Mesendoderm (in vitro differentiated cells): ENCODE measurements around the gene CIT.

ENCODE experiments used
- DNase-seq: peaks from one replicate; pipeline ENCODE4 v3.0.0; 2013
- H2AK5ac ChIP-seq: 2 replicates; pipeline ENCODE4 v1.6.1; 2013; ENCODE audit warnings: low read length, inconsistent platforms
- H2BK120ac ChIP-seq: 2 replicates; pipeline ENCODE4 v1.6.1; 2013; ENCODE audit warnings: low read depth, mild to moderate bottlenecking, low read length, moderate library complexity, mixed read lengths
- H2BK15ac ChIP-seq: replicated peaks from 2 replicates; pipeline ENCODE4 v1.6.1; 2013; ENCODE audit warnings: low read depth, mild to moderate bottlenecking, moderate library complexity
- H2BK5ac ChIP-seq: 2 replicates; pipeline ENCODE4 v1.6.1; 2013; ENCODE audit warnings: low read length, inconsistent platforms
- H3K18ac ChIP-seq: 2 replicates; pipeline ENCODE4 v1.6.1; 2013; ENCODE audit warnings: mild to moderate bottlenecking, low read length, mixed read lengths
- H3K23ac ChIP-seq: one replicate; pipeline ENCODE4 v1.6.1; 2013; ENCODE audit warnings: low read length
- H3K27ac ChIP-seq: 2 replicates; pipeline ENCODE4 v1.5.1; 2013; ENCODE audit warnings: low read depth, mild to moderate bottlenecking, inconsistent platforms, low read length, moderate library complexity
- H3K27me3 ChIP-seq: 2 replicates; pipeline ENCODE4 v1.6.1; 2013; ENCODE audit warnings: low read length, control low read depth, mild to moderate bottlenecking, inconsistent platforms; ENCODE audit not compliant: insufficient read depth, poor library complexity
- H3K36me3 ChIP-seq: 2 replicates; pipeline ENCODE4 v1.6.1; 2013; ENCODE audit warnings: low read length, inconsistent platforms; ENCODE audit not compliant: control insufficient read depth, insufficient read depth
- H3K4ac ChIP-seq: one replicate; pipeline ENCODE4 v1.6.1; 2013; ENCODE audit warnings: low read depth, mild to moderate bottlenecking, low read length, moderate library complexity
- H3K4me1 ChIP-seq: 2 replicates; pipeline ENCODE4 v1.6.1; 2013; ENCODE audit warnings: low read depth, low read length, inconsistent platforms; ENCODE audit not compliant: control insufficient read depth
- H3K4me2 ChIP-seq: 2 replicates; pipeline ENCODE4 v1.6.1; 2013; ENCODE audit warnings: low read length
- H3K4me3 ChIP-seq: 2 replicates; pipeline ENCODE4 v1.5.1; 2013; ENCODE audit warnings: mild to moderate bottlenecking, low read length
- H3K56ac ChIP-seq: one replicate; pipeline ENCODE4 v1.6.1; 2013; ENCODE audit warnings: low read length
- H3K79me1 ChIP-seq: 2 replicates; pipeline ENCODE4 v1.6.1; 2013; ENCODE audit warnings: low read length, inconsistent platforms
- H3K79me2 ChIP-seq: 2 replicates; pipeline ENCODE4 v1.6.1; 2013; ENCODE audit warnings: mild to moderate bottlenecking, low read length; ENCODE audit not compliant: control insufficient read depth, insufficient read depth
- H3K9ac ChIP-seq: 2 replicates; pipeline ENCODE4 v1.6.1; 2013; ENCODE audit warnings: low read length, inconsistent platforms
- H4K5ac ChIP-seq: one replicate; pipeline ENCODE4 v1.6.1; 2013; ENCODE audit warnings: low read length
- H4K8ac ChIP-seq: one replicate; pipeline ENCODE4 v1.6.1; 2013; ENCODE audit warnings: low read depth, mild to moderate bottlenecking, control low read depth, low read length, moderate library complexity
- WGBS: extraction: QIAGEN DNeasy Blood & Tissue Kit; methylation state at CpG from one replicate; pipeline ENCODE4 v1.1.7; 2013; ENCODE audit warnings: low lambda C conversion rate, missing lambda C conversion rate; ENCODE audit not compliant: insufficient coverage; ENCODE audit errors: extremely low coverage; 5-methylcytosine and 5-hydroxymethylcytosine counted together

Gene CIT

GRCh38 chr12:119718141-119718540 lies 159.0 kb downstream of the CIT start:
- Histone ChIP-seq H2BK15ac (no peak overlapping the region), H3K4me3 (no peak overlapping the region), H3K4me1 (no peaks in the 10 kb centered on the region), H3K23ac (no peak overlapping the region), H3K27me3 (no peaks in the 10 kb centered on the region), H2AK5ac (no peak overlapping the region), H3K79me1 (no peaks in the 10 kb centered on the region), H3K36me3 (peaks cover 4% of the 10 kb centered on the region), H3K9ac (no peak overlapping the region), H2BK5ac (no peak overlapping the region), H2BK120ac (no peak overlapping the region), H4K5ac (no peak overlapping the region), H3K4me2 (no peak overlapping the region), H3K79me2 (no peaks in the 10 kb centered on the region), H3K56ac (no peak overlapping the region), H3K4ac (no peak overlapping the region), H3K18ac (no peak overlapping the region), H3K27ac (no peak overlapping the region), H4K8ac (no peak overlapping the region)
- WGBS: no CpG with 5 or more reads among the region's 17 CpGs
- DNase-seq: no peak

GRCh38 chr12:119715268-119715620 lies 161.9 kb downstream of the CIT start:
- no peak for DNase-seq
- Histone ChIP-seq H3K27me3 (no peaks in the 10 kb centered on the region), H3K4me2 (no peak overlapping the region), H2BK15ac (no peak overlapping the region), H4K8ac (no peak overlapping the region), H3K4ac (no peak overlapping the region), H3K9ac (no peak overlapping the region), H4K5ac (no peak overlapping the region), H3K79me2 (no peaks in the 10 kb centered on the region), H2BK5ac (no peak overlapping the region), H2AK5ac (no peak overlapping the region), H3K4me1 (no peaks in the 10 kb centered on the region), H3K79me1 (no peaks in the 10 kb centered on the region), H3K23ac (no peak overlapping the region), H3K4me3 (no peak overlapping the region), H3K27ac (no peak overlapping the region), H2BK120ac (no peak overlapping the region), H3K18ac (no peak overlapping the region), H3K56ac (no peak overlapping the region), H3K36me3 (peaks cover 10% of the 10 kb centered on the region)
- no CpG with 5 or more reads among the region's 3 CpGs for WGBS

GRCh38 chr12:119714614-119715267 lies 162.4 kb downstream of the CIT start:
- Histone ChIP-seq H3K56ac (no peak overlapping the region), H4K8ac (no peak overlapping the region), H4K5ac (no peak overlapping the region), H3K4me3 (no peak overlapping the region), H3K9ac (no peak overlapping the region), H3K27me3 (no peaks in the 10 kb centered on the region), H3K79me2 (no peaks in the 10 kb centered on the region), H3K23ac (no peak overlapping the region), H3K27ac (no peak overlapping the region), H2BK15ac (no peak overlapping the region), H3K36me3 (peaks cover 10% of the 10 kb centered on the region), H2BK120ac (no peak overlapping the region), H2BK5ac (no peak overlapping the region), H3K18ac (no peak overlapping the region), H3K4me2 (no peak overlapping the region), H3K4me1 (no peaks in the 10 kb centered on the region), H2AK5ac (no peak overlapping the region), H3K4ac (no peak overlapping the region), H3K79me1 (no peaks in the 10 kb centered on the region)
- no CpG with 5 or more reads among the region's 4 CpGs for WGBS
- DNase-seq: no peak

- H3K23ac ChIP-seq: no peak overlapping the region
- peaks cover 9% of the 10 kb centered on the region for H3K36me3 ChIP-seq
- no peak overlapping the region for H4K5ac ChIP-seq
- H3K27me3 ChIP-seq: no peaks in the 10 kb centered on the region
- DNase-seq: no peak
- H2BK5ac ChIP-seq: no peak overlapping the region
- no peak overlapping the region for H3K4me2 ChIP-seq
- no peak overlapping the region for H3K9ac ChIP-seq
- no peak overlapping the region for H3K27ac ChIP-seq
- no peaks in the 10 kb centered on the region for H3K79me2 ChIP-seq
- no peak overlapping the region for H3K18ac ChIP-seq
- WGBS: no CpG with 5 or more reads among the region's 8 CpGs
- no peak overlapping the region for H3K56ac ChIP-seq
- no peaks in the 10 kb centered on the region for H3K4me1 ChIP-seq
- no peak overlapping the region for H2AK5ac ChIP-seq
- no peak overlapping the region for H2BK15ac ChIP-seq
- H3K79me1 ChIP-seq: no peaks in the 10 kb centered on the region
- H3K4ac ChIP-seq: no peak overlapping the region
- H3K4me3 ChIP-seq: no peak overlapping the region
- no peak overlapping the region for H2BK120ac ChIP-seq
- no peak overlapping the region for H4K8ac ChIP-seq
Observed at GRCh38 chr12:119713551-119714031, 163.5 kb downstream of the CIT start.

GRCh38 chr12:119712721-119713120 lies 164.4 kb downstream of the CIT start:
- no peak overlapping the region for H4K5ac ChIP-seq
- H3K4me1 ChIP-seq: no peaks in the 10 kb centered on the region

GRCh38 chr12:119711693-119712092 lies 165.4 kb downstream of the CIT start:
- H3K9ac ChIP-seq: no peak overlapping the region
- no peak overlapping the region for H3K56ac ChIP-seq
- no CpG with 5 or more reads among the region's 4 CpGs for WGBS
- no peak overlapping the region for H4K5ac ChIP-seq
- H3K4me3 ChIP-seq: no peak overlapping the region
- no peak overlapping the region for H2BK120ac ChIP-seq
- no peaks in the 10 kb centered on the region for H3K79me2 ChIP-seq
- H3K4me1 ChIP-seq: no peaks in the 10 kb centered on the region
- no peak overlapping the region for H2BK5ac ChIP-seq
- H2AK5ac ChIP-seq: no peak overlapping the region
- no peak overlapping the region for H3K4me2 ChIP-seq
- H4K8ac ChIP-seq: no peak overlapping the region
- no peak overlapping the region for H3K27ac ChIP-seq
- no peak for DNase-seq
- no peak overlapping the region for H3K18ac ChIP-seq
- peaks cover 6% of the 10 kb centered on the region for H3K36me3 ChIP-seq
- H3K27me3 ChIP-seq: no peaks in the 10 kb centered on the region
- no peak overlapping the region for H3K4ac ChIP-seq
- H3K79me1 ChIP-seq: no peaks in the 10 kb centered on the region
- no peak overlapping the region for H2BK15ac ChIP-seq
- H3K23ac ChIP-seq: no peak overlapping the region

More at GRCh38 chr12:119712721-119713120, 164.4 kb downstream of the CIT start:
- no peak overlapping the region for H3K4me3 ChIP-seq
- no peak overlapping the region for H2BK120ac ChIP-seq
- H3K4ac ChIP-seq: no peak overlapping the region
- H4K8ac ChIP-seq: no peak overlapping the region
- no CpG with 5 or more reads among the region's 11 CpGs for WGBS
- no peak overlapping the region for H3K23ac ChIP-seq
- H3K9ac ChIP-seq: no peak overlapping the region
- no peaks in the 10 kb centered on the region for H3K79me2 ChIP-seq
- no peak overlapping the region for H3K27ac ChIP-seq
- no peaks in the 10 kb centered on the region for H3K79me1 ChIP-seq
- H3K36me3 ChIP-seq: peaks cover 6% of the 10 kb centered on the region
- H3K56ac ChIP-seq: no peak overlapping the region
- no peak for DNase-seq
- H2BK5ac ChIP-seq: no peak overlapping the region
- H3K27me3 ChIP-seq: no peaks in the 10 kb centered on the region
- no peak overlapping the region for H2BK15ac ChIP-seq
- H3K18ac ChIP-seq: no peak overlapping the region
- H2AK5ac ChIP-seq: no peak overlapping the region
- no peak overlapping the region for H3K4me2 ChIP-seq
